ENCODE results near the gene ACHE.
"Not testable (repeated sequence)": the region's sequence is repeated elsewhere in the genome, so short reads cannot be mapped to it uniquely, and the experiment has no call there.

- TF ChIP-seq CTCF (conservative IDR thresholded peaks at IDR 0.05; ENCODE audit: low read length); EZH2phosphoT487 (IDR thresholded peaks at IDR 0.05; ENCODE audit: borderline replicate concordance, low read depth, low read length): not testable (repeated sequence)
These were observed 24.2 kb upstream of the ACHE start for GRCh38 chr7:100919779-100920437.

Measured in OCI-LY7 (cell line).